ENCODE measurements around the gene POU2F1. TPM values are rescaled to one million over a fixed set of nuclear protein-coding genes. Genes with fewer than 3 reads are reported as not detected.
"Not testable (repeated sequence)": the region's sequence is repeated elsewhere in the genome, so short reads cannot be mapped to it uniquely, and the experiment has no call there.

Gene POU2F1
- total and polyA plus RNA-seq, 4 experiments from 2014 or later: 5.7 to 22.9 (median 14.4) TPM

DNA sequence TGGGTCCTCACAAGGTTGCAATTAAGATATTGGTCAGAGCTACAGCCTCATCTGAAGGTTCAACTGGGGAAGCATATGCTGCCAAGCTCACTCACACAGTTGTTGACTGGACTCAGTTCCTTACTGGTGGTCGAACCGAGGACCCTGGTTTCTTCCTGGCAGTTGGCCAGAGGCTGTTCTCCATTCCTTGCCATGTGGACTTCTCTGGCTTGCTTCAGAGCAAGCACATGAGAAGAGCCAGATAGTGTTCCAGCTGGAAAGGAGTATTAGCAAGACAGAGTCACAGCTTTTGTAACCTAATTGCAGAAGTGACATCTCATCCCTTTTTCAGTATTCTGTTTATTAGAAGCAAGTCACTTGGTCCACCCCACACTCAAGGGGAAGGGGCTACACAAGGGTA lies 23.6 kb downstream of the POU2F1 start:
- H3K9me3 ChIP-seq (ENCODE audit: control insufficient read depth in 1 of 2, low read length in 2 of 2): no peaks in the 10 kb centered on the region
- Mint-ChIP-seq H3K27me3 (no peaks in the 10 kb centered on the region), H3K27ac (no peak overlapping the region), H3K4me1 (peaks cover 10 to 18% (median 15%) of the 10 kb centered on the region in 4 donors), H3K9me3 (peaks cover 0 to 8% (median 2%) of the 10 kb centered on the region in 8 donors), H3K4me3 (peak overlapping the region in 1 of 8 donors; percentile 37), H3K36me3 (peaks cover 5 to 15% of the 10 kb centered on the region in 2 donors)
- CTCF ChIA-PET (ENCODE audit: partially characterized antibody): interaction anchor here (1.0 to 1.9 kb wide), 2 partner anchors 24 kb away, joined by 3 to 8 read pairs; partner anchors contain the start of gene POU2F1
- intact Hi-C loops (cut with micrococcal nuclease): no loop called here
- no peak for DNase-seq
- no peak overlapping the region for H3K4me3 ChIP-seq (ENCODE audit: low read length in 2 of 2)
- no peak overlapping the region for H3K27ac ChIP-seq (ENCODE audit: low read depth, low read length)
- no peaks in the 10 kb centered on the region for H3K36me3 ChIP-seq (ENCODE audit: insufficient read depth, low read length)
- H3K4me1 ChIP-seq (ENCODE audit: insufficient read depth, low read length): no peaks in the 10 kb centered on the region
- POLR2A ChIA-PET (ENCODE audit: partially characterized antibody): no interaction called here
- H3K27me3 ChIP-seq (ENCODE audit: insufficient read depth, low read length): no peaks in the 10 kb centered on the region

DNA sequence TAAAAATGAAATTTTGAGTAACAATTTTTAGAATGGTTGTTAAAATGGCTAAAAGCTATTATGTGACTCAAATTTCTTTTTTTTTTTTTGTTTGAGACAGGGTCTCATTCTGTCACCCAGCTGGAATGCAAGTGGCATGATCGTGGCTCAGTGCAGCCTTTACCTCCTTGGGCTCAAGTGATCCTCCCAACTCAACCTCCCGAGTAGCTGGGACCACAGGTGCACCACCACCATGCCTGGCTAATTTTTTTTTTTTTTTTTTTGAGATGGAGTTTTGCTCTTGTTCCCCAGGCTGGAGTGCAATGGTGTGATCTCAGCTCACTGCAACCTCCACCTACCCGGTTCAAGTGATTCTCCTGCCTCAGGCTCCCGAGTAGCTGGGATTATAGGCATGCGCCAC lies 24.5 kb downstream of the POU2F1 start:
- H3K4me1 ChIP-seq (ENCODE audit: insufficient read depth, low read length); DNase-seq; H3K4me3 Mint-ChIP-seq; H3K36me3 ChIP-seq (ENCODE audit: insufficient read depth, low read length); H3K27ac Mint-ChIP-seq; H3K27me3 Mint-ChIP-seq; H3K9me3 Mint-ChIP-seq; intact Hi-C loops (cut with micrococcal nuclease); H3K27me3 ChIP-seq (ENCODE audit: insufficient read depth, low read length); H3K9me3 ChIP-seq (ENCODE audit: control insufficient read depth in 1 of 2, low read length in 2 of 2); POLR2A ChIA-PET (ENCODE audit: partially characterized antibody); H3K27ac ChIP-seq (ENCODE audit: low read depth, low read length); H3K4me3 ChIP-seq (ENCODE audit: low read length in 2 of 2): not testable (repeated sequence)
- Mint-ChIP-seq H3K36me3 (peaks cover 5 to 15% of the 10 kb centered on the region in 2 donors), H3K4me1 (peaks cover 16 to 25% (median 21%) of the 10 kb centered on the region in 4 donors)
- CTCF ChIA-PET (ENCODE audit: partially characterized antibody): interaction anchor here (0.8 to 1.9 kb wide), 5 partner anchors 20 to 311 kb away, joined by 3 to 8 read pairs (median 4); partner anchors contain the start of gene POU2F1

DNA sequence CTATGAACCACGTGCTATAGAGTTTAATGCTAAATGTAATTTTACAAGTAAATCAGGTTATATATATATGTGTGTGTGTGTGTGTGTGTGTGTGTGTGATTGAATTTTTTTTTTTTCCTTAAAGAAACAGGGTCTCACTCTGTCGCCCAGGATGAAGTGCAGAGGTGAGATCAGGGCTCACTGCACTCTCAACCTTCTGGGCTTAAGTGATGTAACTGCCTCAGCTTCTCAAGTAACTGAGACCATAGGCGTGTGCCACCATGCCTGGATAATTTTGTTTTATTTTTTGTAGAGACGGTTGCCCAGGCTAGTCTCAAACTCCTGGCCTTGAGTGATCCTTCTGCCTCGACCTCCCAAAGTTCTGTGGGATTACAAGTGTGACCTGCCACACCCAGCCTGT lies 26.3 kb downstream of the POU2F1 start:
- no peak for DNase-seq
- CTCF ChIA-PET (ENCODE audit: partially characterized antibody): interaction anchor here (1.1 to 1.9 kb wide), 2 partner anchors 27 to 337 kb away, joined by 3 to 7 read pairs; no protein-coding TSS in a partner anchor
- POLR2A ChIA-PET (ENCODE audit: partially characterized antibody): no interaction called here
- no peaks in the 10 kb centered on the region for H3K9me3 ChIP-seq (ENCODE audit: control insufficient read depth in 1 of 2, low read length in 2 of 2)
- H3K4me1 ChIP-seq (ENCODE audit: insufficient read depth, low read length): no peaks in the 10 kb centered on the region
- H3K36me3 ChIP-seq (ENCODE audit: insufficient read depth, low read length): no peaks in the 10 kb centered on the region
- no peaks in the 10 kb centered on the region for H3K27me3 ChIP-seq (ENCODE audit: insufficient read depth, low read length)
- Mint-ChIP-seq H3K4me3 (no peak overlapping the region), H3K4me1 (peaks cover 18 to 28% (median 21%) of the 10 kb centered on the region in 4 donors), H3K9me3 (peaks cover 0 to 5% (median 2%) of the 10 kb centered on the region in 8 donors), H3K27ac (no peak overlapping the region), H3K36me3 (peaks cover 5 to 15% of the 10 kb centered on the region in 2 donors), H3K27me3 (no peaks in the 10 kb centered on the region)
- no peak overlapping the region for H3K4me3 ChIP-seq (ENCODE audit: low read length in 2 of 2)
- intact Hi-C loops (cut with micrococcal nuclease): no loop called here
- H3K27ac ChIP-seq (ENCODE audit: low read depth, low read length): no peak overlapping the region

DNA sequence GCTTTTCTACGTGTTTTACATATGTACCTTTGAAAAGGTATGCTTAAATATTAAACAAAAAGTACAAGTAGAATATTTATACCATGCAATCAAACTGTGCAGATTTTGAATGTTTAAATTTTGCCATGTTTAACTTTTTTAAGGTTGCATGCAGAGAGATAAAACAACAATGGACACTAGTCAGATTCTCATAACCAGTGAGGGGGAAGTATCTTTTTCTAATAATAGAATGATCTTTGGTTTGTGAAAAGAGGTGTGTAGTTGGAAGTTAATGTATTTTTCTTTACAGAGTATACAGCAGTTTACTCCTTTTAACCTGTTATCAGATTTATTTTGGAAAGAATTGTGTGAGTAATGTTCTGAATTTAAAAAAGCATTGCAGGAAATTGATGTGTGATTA lies 27.1 kb downstream of the POU2F1 start:
- no peaks in the 10 kb centered on the region for H3K27me3 Mint-ChIP-seq
- no peaks in the 10 kb centered on the region for H3K36me3 ChIP-seq (ENCODE audit: insufficient read depth, low read length)
- ChIA-PET POLR2A (ENCODE audit: partially characterized antibody) (no interaction called here), CTCF (ENCODE audit: partially characterized antibody) (interaction anchor here (1.3 kb wide), 1 partner anchor 28 kb away, joined by 3 read pairs; no protein-coding TSS in a partner anchor)
- H3K27me3 ChIP-seq (ENCODE audit: insufficient read depth, low read length): no peaks in the 10 kb centered on the region
- no peak overlapping the region for H3K27ac Mint-ChIP-seq
- no peak overlapping the region for H3K4me3 Mint-ChIP-seq
- peaks cover 16 to 28% (median 20%) of the 10 kb centered on the region in 4 donors for H3K4me1 Mint-ChIP-seq
- intact Hi-C loops (cut with micrococcal nuclease): no loop called here
- peaks cover 0 to 5% (median 2%) of the 10 kb centered on the region in 8 donors for H3K9me3 Mint-ChIP-seq
- H3K36me3 Mint-ChIP-seq: peaks cover 5 to 15% of the 10 kb centered on the region in 2 donors
- no peak for DNase-seq
- no peak overlapping the region for H3K4me3 ChIP-seq (ENCODE audit: low read length in 2 of 2)
- no peaks in the 10 kb centered on the region for H3K4me1 ChIP-seq (ENCODE audit: insufficient read depth, low read length)
- H3K27ac ChIP-seq (ENCODE audit: low read depth, low read length): no peak overlapping the region
- no peaks in the 10 kb centered on the region for H3K9me3 ChIP-seq (ENCODE audit: control insufficient read depth in 1 of 2, low read length in 2 of 2)

GRCh38 chr1:167248707-167249642 lies 28.3 kb downstream of the POU2F1 start:
- H3K27me3 Mint-ChIP-seq: no peaks in the 10 kb centered on the region
- peaks cover 16 to 28% (median 20%) of the 10 kb centered on the region in 4 donors for H3K4me1 Mint-ChIP-seq
- H3K4me3 Mint-ChIP-seq: no peak overlapping the region
- H3K4me3 ChIP-seq (ENCODE audit: low read length in 2 of 2): no peak overlapping the region
- intact Hi-C loops (cut with micrococcal nuclease): no loop called here
- H3K27ac ChIP-seq (ENCODE audit: low read depth, low read length): no peak overlapping the region
- no peaks in the 10 kb centered on the region for H3K9me3 ChIP-seq (ENCODE audit: control insufficient read depth in 1 of 2, low read length in 2 of 2)
- no peak overlapping the region for H3K27ac Mint-ChIP-seq
- H3K9me3 Mint-ChIP-seq: peaks cover 0 to 2% (median under 1%) of the 10 kb centered on the region in 8 donors
- CTCF ChIA-PET (ENCODE audit: partially characterized antibody): no interaction called here
- POLR2A ChIA-PET (ENCODE audit: partially characterized antibody): no interaction called here
- H3K27me3 ChIP-seq (ENCODE audit: insufficient read depth, low read length): no peaks in the 10 kb centered on the region
- H3K4me1 ChIP-seq (ENCODE audit: insufficient read depth, low read length): no peaks in the 10 kb centered on the region
- H3K36me3 ChIP-seq (ENCODE audit: insufficient read depth, low read length): no peaks in the 10 kb centered on the region
- H3K36me3 Mint-ChIP-seq: peaks cover 5 to 10% of the 10 kb centered on the region in 2 donors
- DNase-seq: no peak

GRCh38 chr1:167249702-167250101 lies 29.0 kb downstream of the POU2F1 start:
- ChIA-PET POLR2A (ENCODE audit: partially characterized antibody) (no interaction called here), CTCF (ENCODE audit: partially characterized antibody) (no interaction called here)
- no peak overlapping the region for H3K4me3 Mint-ChIP-seq
- no peak overlapping the region for H3K27ac Mint-ChIP-seq
- H3K4me1 Mint-ChIP-seq: peaks cover 16 to 33% (median 20%) of the 10 kb centered on the region in 4 donors
- H3K27me3 Mint-ChIP-seq: no peaks in the 10 kb centered on the region
- Histone ChIP-seq H3K4me3 (ENCODE audit: low read length in 2 of 2) (no peak overlapping the region), H3K4me1 (ENCODE audit: insufficient read depth, low read length) (no peaks in the 10 kb centered on the region), H3K9me3 (ENCODE audit: control insufficient read depth in 1 of 2, low read length in 2 of 2) (no peaks in the 10 kb centered on the region), H3K36me3 (ENCODE audit: insufficient read depth, low read length) (no peaks in the 10 kb centered on the region), H3K27ac (ENCODE audit: low read depth, low read length) (no peak overlapping the region), H3K27me3 (ENCODE audit: insufficient read depth, low read length) (no peaks in the 10 kb centered on the region)
- no peak for DNase-seq
- H3K36me3 Mint-ChIP-seq: peaks cover 1 to 4% of the 10 kb centered on the region in 2 donors
- H3K9me3 Mint-ChIP-seq: no peaks in the 10 kb centered on the region
- intact Hi-C loops (cut with micrococcal nuclease): no loop called here

DNA sequence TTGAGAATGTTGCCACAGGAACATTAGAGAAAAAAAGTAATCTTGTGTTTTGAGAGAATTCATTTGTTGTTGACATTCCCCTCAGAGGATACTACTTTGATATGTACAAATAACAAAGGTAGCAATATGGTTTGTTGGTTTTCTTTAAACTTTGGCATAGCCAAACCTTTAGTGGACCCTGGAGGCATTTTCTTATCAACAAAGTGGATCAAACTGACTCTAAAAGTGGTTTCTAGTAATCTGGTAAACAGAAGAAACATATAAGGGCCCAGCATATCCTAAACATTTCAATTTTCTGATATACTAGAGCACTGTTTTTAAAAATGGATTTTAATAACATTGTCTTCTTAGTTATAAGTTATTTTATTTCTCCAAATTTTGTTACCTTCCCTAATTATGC lies 29.8 kb downstream of the POU2F1 start:
- Mint-ChIP-seq H3K36me3 (no peaks in the 10 kb centered on the region), H3K9me3 (no peaks in the 10 kb centered on the region), H3K27ac (peak overlapping the region in 1 of 7 donors; percentile 60), H3K4me3 (no peak overlapping the region), H3K27me3 (no peaks in the 10 kb centered on the region), H3K4me1 (peaks cover 20 to 41% (median 23%) of the 10 kb centered on the region in 4 donors)
- CTCF ChIA-PET (ENCODE audit: partially characterized antibody): interaction anchor here (0.9 kb wide), 1 partner anchor 18 kb away, joined by 4 read pairs; no protein-coding TSS in a partner anchor
- intact Hi-C loops (cut with micrococcal nuclease): no loop called here
- no peaks in the 10 kb centered on the region for H3K36me3 ChIP-seq (ENCODE audit: insufficient read depth, low read length)
- H3K27ac ChIP-seq (ENCODE audit: low read depth, low read length): no peak overlapping the region
- no peaks in the 10 kb centered on the region for H3K9me3 ChIP-seq (ENCODE audit: control insufficient read depth in 1 of 2, low read length in 2 of 2)
- DNase-seq: no peak
- POLR2A ChIA-PET (ENCODE audit: partially characterized antibody): no interaction called here
- H3K4me3 ChIP-seq (ENCODE audit: low read length in 2 of 2): no peak overlapping the region
- H3K4me1 ChIP-seq (ENCODE audit: insufficient read depth, low read length): no peaks in the 10 kb centered on the region
- no peaks in the 10 kb centered on the region for H3K27me3 ChIP-seq (ENCODE audit: insufficient read depth, low read length)

Measured in CD4-positive, alpha-beta memory T cell (primary cell).